Ascending aorta (tissue), 2 donors: ENCODE data around the gene KNTC1. TPM values are rescaled to one million over a fixed set of nuclear protein-coding genes. Genes with fewer than 3 reads are reported as not detected.
A peak's percentile ranks its signal among the peaks of the same experiment; 100 is the strongest.
"Not testable (repeated sequence)": the region's sequence is repeated elsewhere in the genome, so short reads cannot be mapped to it uniquely, and the experiment has no call there.

Experiments
- DNase-seq, 2 donors: peaks; one replicate each; pipeline ENCODE4 v3.0.0-alpha.2; 2019; ENCODE audit warnings: low spot score in 2 of 2
- H3K27ac ChIP-seq, 2 donors: fragments of 200-600 bp; sonication (generic); one replicate each; pipeline ENCODE4 v1.5.1; 2016 to 2017; ENCODE audit warnings: mild to moderate bottlenecking in 1 of 2
- H3K27me3 ChIP-seq: fragments of 200-600 bp; sonication (generic); one replicate; pipeline ENCODE4 v1.5.1; 2017
- H3K36me3 ChIP-seq, 2 donors: fragments of 200-600 bp; sonication (generic); one replicate each; pipeline ENCODE4 v1.5.1; 2016
- H3K4me1 ChIP-seq, 2 donors: fragments of 200-600 bp; sonication (generic); one replicate each; pipeline ENCODE4 v1.5.1; 2016 to 2017; ENCODE audit warnings: mild to moderate bottlenecking in 1 of 2
- H3K4me3 ChIP-seq, 2 donors: fragments of 200-600 bp; sonication (generic); one replicate each; pipeline ENCODE4 v1.5.1; 2016 to 2017; ENCODE audit warnings: mild to moderate bottlenecking in 1 of 2
- H3K9me3 ChIP-seq, 2 donors: fragments of 200-600 bp; sonication (generic); one replicate each; pipeline ENCODE4 v1.5.1; 2016
- intact Hi-C: fragments of 100-400 bp; cut with DNase I; formaldehyde crosslinking; loops from one replicate; pipeline ENCODE4 v1.15.1; 2023
- total RNA-seq: library from RNA; depleted of rRNA; stranded (reverse); fragments of >200 nt; gene quantifications from one replicate; pipeline ENCODE4 v1.1.0, GENCODE V29; 2016
- TF ChIP-seq, protein P1 (sequence below), 3 experiments: fragments of 200-600 bp in 2 of 3; fragments of 450-650 bp in 1 of 3; sonication (generic) in 2 of 3; IDR thresholded peaks; one replicate each; pipeline ENCODE4 v1.5.1; 2016 to 2019; ENCODE audit warnings: antibody characterized with exemption in 3 of 3, mild to moderate bottlenecking in 1 of 3, moderate library complexity in 1 of 3

The KNTC1 gene, protein sequence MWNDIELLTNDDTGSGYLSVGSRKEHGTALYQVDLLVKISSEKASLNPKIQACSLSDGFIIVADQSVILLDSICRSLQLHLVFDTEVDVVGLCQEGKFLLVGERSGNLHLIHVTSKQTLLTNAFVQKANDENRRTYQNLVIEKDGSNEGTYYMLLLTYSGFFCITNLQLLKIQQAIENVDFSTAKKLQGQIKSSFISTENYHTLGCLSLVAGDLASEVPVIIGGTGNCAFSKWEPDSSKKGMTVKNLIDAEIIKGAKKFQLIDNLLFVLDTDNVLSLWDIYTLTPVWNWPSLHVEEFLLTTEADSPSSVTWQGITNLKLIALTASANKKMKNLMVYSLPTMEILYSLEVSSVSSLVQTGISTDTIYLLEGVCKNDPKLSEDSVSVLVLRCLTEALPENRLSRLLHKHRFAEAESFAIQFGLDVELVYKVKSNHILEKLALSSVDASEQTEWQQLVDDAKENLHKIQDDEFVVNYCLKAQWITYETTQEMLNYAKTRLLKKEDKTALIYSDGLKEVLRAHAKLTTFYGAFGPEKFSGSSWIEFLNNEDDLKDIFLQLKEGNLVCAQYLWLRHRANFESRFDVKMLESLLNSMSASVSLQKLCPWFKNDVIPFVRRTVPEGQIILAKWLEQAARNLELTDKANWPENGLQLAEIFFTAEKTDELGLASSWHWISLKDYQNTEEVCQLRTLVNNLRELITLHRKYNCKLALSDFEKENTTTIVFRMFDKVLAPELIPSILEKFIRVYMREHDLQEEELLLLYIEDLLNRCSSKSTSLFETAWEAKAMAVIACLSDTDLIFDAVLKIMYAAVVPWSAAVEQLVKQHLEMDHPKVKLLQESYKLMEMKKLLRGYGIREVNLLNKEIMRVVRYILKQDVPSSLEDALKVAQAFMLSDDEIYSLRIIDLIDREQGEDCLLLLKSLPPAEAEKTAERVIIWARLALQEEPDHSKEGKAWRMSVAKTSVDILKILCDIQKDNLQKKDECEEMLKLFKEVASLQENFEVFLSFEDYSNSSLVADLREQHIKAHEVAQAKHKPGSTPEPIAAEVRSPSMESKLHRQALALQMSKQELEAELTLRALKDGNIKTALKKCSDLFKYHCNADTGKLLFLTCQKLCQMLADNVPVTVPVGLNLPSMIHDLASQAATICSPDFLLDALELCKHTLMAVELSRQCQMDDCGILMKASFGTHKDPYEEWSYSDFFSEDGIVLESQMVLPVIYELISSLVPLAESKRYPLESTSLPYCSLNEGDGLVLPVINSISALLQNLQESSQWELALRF (N-terminal part only)
- total RNA-seq = 10.5 TPM

- Histone ChIP-seq H3K27me3 (no peaks in the 10 kb centered on the region), H3K36me3 (peaks cover 13% of the 10 kb centered on the region in 2 donors), H3K4me1 (peaks cover 14 to 27% of the 10 kb centered on the region in 2 donors), H3K9me3 (no peaks in the 10 kb centered on the region), H3K4me3 (peak within 1 kb of the TSS; percentile 89 to 96), H3K27ac (peak within 1 kb of the TSS; percentile 99)
- TF ChIP-seq, protein P1, sequence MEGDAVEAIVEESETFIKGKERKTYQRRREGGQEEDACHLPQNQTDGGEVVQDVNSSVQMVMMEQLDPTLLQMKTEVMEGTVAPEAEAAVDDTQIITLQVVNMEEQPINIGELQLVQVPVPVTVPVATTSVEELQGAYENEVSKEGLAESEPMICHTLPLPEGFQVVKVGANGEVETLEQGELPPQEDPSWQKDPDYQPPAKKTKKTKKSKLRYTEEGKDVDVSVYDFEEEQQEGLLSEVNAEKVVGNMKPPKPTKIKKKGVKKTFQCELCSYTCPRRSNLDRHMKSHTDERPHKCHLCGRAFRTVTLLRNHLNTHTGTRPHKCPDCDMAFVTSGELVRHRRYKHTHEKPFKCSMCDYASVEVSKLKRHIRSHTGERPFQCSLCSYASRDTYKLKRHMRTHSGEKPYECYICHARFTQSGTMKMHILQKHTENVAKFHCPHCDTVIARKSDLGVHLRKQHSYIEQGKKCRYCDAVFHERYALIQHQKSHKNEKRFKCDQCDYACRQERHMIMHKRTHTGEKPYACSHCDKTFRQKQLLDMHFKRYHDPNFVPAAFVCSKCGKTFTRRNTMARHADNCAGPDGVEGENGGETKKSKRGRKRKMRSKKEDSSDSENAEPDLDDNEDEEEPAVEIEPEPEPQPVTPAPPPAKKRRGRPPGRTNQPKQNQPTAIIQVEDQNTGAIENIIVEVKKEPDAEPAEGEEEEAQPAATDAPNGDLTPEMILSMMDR (IDR thresholded peaks at IDR 0.05) = no peak
- DNase-seq = peak; percentile 97 to 100
- intact Hi-C loops = loop anchor here (1.0 to 2.0 kb wide), 5 partner anchors 27 to 706 kb away; partner anchors contain the start of genes DENR, DIABLO, MPHOSPH9 and MTRFR
Observed at GRCh38 chr12:122526683-122527477, at the start of gene KNTC1, which contains the start of gene RSRC2. TSS of gene KNTC1 (plus strand) at chr12:122527249. CDS start at chr12:122530064, 2,815 bp downstream. TSS of gene RSRC2 (minus strand) at chr12:122526936. CDS start at chr12:122526853, 83 bp downstream.

- Histone ChIP-seq H3K4me1 (no peaks in the 10 kb centered on the region), H3K4me3 (no peak overlapping the region), H3K36me3 (peaks cover 93 to 96% of the 10 kb centered on the region in 2 donors), H3K27me3 (no peaks in the 10 kb centered on the region), H3K9me3 (no peaks in the 10 kb centered on the region), H3K27ac (no peak overlapping the region)
- TF ChIP-seq, protein P1 (IDR thresholded peaks at IDR 0.05) = no peak
- intact Hi-C loops = no loop called here
- DNase-seq = no peak
Observed at GRCh38 chr12:122480753-122481152, 46.3 kb upstream of the KNTC1 start.

DNA sequence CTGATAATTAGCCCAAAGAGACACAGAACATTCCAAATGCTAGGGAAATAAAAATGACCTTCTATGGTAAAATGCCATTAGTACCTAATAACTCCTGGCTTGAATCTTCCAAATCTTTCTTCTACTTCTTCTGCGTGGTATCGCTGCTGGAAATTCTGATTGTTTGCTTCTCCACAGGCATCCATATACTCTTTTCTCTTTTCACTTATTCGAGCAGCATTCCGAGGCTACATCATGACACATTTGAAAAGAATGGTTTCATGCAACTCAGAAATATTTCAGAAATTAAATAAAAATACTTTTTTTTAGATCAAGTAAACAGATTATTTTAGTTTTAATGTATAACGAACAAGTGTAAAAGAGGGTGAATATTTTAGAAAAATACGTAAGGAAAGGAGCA is 45.2 kb upstream of the KNTC1 start:
- DNase-seq = no peak
- Histone ChIP-seq H3K27ac (no peak overlapping the region), H3K9me3 (no peaks in the 10 kb centered on the region), H3K4me3 (no peak overlapping the region), H3K4me1 (no peaks in the 10 kb centered on the region), H3K36me3 (peaks cover 93 to 94% of the 10 kb centered on the region in 2 donors), H3K27me3 (no peaks in the 10 kb centered on the region)
- TF ChIP-seq, protein P1 (IDR thresholded peaks at IDR 0.05) = no peak
- intact Hi-C loops = no loop called here

DNA sequence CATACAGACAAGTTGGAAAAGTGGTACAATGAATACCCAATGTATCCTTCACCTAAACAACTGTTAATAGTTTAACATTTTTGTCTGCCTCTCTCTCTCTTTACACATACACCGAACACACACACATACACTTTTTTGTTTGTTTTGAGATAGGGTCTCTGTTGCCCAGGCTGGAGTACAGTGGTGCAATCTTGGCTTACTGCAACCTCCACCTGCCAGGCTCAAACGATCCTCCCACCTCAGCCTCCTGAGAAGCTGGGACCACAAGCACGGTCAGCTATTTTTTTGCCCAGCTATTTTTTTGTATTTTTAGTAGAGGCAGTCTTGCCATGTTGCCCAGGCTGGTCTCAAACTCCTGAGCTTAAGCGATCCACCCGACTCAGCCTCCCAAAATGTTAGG is 43.1 kb upstream of the KNTC1 start:
- intact Hi-C loops = no loop called here
- no peaks in the 10 kb centered on the region for H3K27me3 ChIP-seq
- H3K27ac ChIP-seq = no peak overlapping the region
- TF ChIP-seq, protein P1 (IDR thresholded peaks at IDR 0.05) = no peak
- H3K36me3 ChIP-seq = peaks cover 92 to 94% of the 10 kb centered on the region in 2 donors
- no peak for DNase-seq
- no peak overlapping the region for H3K4me3 ChIP-seq
- no peaks in the 10 kb centered on the region for H3K9me3 ChIP-seq
- no peaks in the 10 kb centered on the region for H3K4me1 ChIP-seq

DNA sequence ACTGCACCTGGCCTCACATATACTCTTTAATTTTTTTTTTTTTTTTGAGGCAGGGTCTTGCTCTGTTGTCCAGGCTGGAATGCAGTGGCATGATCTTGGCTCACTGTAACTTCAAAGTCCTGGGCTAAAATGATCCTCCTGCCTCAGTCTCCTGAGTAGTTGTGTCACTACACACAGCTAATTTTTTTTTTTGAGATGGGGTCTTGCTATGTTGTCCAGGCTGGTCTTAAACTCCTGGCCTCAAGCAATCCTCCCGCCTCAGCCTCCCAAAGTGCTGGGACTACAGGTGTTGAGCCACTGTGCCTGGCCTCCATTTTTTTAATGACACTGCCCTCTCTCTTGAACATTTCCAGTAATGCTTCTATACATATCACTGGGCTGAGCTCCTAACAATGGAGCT is 42.7 kb upstream of the KNTC1 start:
- not testable (repeated sequence) for H3K4me1 ChIP-seq

DNA sequence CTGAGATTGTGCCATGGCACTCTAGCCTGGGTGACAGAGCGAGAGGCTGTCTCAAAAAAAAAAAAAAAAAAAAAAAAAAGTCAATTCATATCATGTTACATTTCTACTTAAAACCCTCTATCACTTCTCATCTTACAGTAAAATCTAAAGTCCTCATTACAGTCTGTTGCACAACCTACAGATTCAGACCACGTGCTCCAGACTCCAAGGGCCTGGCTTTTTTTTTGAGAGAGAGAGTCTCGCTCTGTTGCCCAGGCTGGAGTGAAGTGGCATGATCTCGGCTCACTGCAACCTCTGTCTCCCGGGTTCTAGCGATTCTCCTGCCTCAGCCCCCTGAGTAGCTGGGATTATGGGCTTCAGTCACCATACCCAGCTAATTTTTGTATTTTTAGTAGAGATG is 40.7 kb upstream of the KNTC1 start:
- H3K27me3 ChIP-seq, H3K9me3 ChIP-seq, intact Hi-C loops, DNase-seq, H3K27ac ChIP-seq, H3K4me3 ChIP-seq, H3K4me1 ChIP-seq: not testable (repeated sequence)
- H3K36me3 ChIP-seq = peaks cover 83 to 91% of the 10 kb centered on the region in 2 donors

More for the DNA sequence above, 42.7 kb upstream of the KNTC1 start:
- H3K4me3 ChIP-seq, H3K27ac ChIP-seq, H3K27me3 ChIP-seq, intact Hi-C loops, H3K9me3 ChIP-seq, DNase-seq: not testable (repeated sequence)
- peaks cover 88 to 94% of the 10 kb centered on the region in 2 donors for H3K36me3 ChIP-seq
